HG03139 (cell line): ENCODE results near the gene COX6B2.

Source experiments
- ATAC-seq: cut with Tn5 transposase; IDR thresholded peaks from one replicate; pipeline ENCODE4 v1.9.1; 2021; ENCODE audit not compliant: unreplicated experiment

Gene COX6B2

DNA sequence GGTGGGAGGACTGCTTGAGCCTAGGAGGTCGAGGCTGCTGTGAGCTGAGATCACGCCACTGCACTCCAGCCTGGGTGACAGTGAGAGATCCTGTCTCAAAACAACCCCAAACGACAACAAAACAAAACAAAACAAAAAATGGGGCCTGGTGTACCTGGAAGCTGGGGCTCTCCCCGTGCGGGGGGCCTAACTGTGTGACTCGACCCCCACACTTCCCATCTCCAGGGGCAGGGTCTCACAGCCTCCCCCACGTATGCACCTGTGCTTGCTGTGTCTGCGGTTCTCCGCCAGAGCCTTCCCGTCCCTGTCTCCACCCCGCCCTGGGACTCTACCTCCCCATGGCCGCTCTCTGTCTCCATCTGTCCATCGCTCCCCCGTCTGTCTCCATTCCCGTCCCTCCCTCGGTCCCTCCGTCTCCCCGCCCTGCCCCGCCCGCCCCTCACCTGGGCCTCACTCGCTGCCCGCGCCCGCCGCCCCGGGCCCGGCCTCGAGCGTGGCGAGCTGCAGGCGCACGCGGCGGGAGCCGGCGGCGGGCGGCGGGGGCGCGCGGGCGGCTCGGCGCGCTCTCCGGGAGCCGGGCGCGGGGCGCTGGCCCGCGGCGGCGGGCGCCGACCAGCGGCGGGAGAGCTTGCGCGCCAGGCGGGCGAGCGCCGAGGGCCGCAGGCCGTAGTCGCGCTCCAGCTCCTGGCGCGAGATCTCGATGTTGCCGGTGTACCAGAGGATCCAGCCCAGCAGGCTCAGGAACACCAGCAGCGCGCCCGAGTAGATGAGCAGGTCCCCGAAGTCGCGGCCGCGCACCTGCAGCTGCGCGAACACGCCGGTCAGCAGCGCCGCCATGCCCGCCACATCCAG is 29.0 kb upstream of the COX6B2 start:
- no peak for ATAC-seq

DNA sequence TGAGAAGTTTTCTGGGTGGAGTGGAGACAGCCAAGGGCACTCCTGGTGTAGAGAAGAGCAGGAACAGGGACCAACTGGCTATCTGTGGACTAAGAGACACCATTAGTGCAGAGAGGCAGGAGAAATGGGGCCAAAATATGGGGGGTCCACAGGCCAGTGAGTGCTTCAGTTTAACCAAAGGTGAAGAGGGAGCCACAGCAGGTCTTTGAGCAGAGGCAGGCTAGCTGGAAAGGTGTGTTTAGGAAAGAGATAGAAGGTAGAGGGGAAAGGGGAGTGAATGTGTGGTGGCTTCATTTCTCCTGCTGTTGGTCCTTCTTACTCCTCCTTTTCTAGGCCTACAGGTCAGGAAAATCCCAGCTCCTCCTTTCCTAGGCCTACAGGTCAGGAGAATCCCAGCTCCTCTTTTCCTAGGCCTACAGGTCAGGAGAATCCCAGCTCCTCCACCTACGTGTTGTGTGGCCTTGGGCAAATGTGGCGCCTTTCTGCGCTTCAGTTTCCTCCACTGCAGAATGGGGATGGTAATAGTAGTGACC is 28.1 kb upstream of the COX6B2 start:
- no peak for ATAC-seq

DNA sequence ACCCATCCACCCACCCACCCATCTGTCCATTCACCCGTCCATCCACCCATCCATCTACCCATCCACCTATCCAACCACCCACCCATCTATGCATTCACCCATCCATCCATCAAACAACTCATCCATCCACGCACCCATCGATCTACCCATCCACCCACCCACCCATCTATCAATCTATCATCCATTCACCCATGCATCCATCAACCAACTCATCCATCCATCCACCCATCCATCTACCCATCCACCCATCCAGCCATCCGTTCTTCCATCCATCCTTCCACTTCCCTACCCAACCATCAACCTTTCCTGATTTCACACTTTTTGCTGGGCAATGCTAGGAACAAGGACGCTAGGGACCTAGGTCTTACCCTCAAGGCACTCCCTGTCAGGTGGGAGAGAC is 27.5 kb upstream of the COX6B2 start:
- no peak for ATAC-seq

DNA sequence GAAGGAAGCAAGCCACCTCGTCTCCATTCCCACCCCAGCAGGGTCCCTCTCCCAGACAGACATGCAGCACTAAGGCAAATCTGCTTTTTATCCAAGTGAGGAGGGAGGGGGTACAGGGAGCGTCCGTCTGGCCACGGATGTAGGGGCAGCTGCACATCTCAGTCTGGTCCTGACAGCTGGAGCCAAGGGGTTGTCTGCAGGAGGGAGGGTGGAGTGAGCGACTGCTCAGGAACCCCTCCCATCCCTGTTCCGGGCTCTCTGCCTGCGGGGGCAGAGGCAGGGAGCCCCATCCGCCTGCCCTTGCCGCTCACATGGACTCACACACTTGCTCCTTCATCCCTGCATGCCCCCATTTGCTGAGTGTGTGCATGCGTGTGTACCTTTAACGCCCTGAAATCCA is 24.7 kb upstream of the COX6B2 start:
- ATAC-seq: no peak

- ATAC-seq: no peak
Observed at GRCh38 chr19:55377356-55378131, 23.0 kb upstream of the COX6B2 start.

- ATAC-seq: no peak
Observed at GRCh38 chr19:55376241-55376933, 21.9 kb upstream of the COX6B2 start, which contains the start of gene TMEM190. Gene TMEM190 (plus strand): TSS chr19:55376826. CDS start chr19:55376854, 28 bp downstream.

DNA sequence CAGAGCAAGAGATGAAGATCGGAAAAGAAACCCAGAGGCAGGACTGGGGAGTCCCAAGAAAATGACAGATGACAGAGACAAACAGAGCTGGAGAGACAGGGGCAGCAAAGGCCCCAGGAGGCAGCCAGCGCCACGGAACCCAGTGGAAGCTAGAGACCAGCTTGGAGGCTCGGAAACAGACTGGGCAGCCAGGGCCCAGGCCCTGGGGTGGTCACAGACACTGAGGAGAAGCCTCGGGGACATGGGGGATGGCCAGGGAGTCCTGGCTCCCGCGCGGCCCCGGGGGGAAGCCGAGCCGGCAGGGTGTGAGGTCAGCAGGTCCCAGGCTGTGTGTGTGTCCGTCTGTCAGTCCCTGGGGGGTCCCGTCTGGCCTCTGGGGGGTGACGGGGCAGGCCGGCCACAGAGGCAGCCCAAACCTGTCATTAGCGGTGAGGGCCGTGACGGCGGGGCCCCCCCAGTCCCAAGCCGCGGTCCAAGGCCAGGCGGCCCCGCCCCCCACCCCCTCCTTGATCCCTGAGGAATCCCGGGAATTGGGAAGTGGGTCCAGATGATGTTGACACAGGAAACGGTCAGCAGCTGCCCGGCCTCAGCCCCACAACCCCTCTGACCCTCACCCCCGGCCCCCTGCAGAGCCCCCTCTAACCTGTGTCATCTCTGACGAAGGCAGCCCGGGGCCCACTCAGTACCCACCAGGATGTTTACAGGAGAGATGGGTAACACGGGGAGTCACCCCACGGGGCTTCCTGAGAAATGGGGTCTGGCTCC is 19.7 kb upstream of the COX6B2 start:
- ATAC-seq: no peak

- no peak for ATAC-seq
Observed at GRCh38 chr19:55373306-55373992, 18.9 kb upstream of the COX6B2 start.

GRCh38 chr19:55372316-55373081 is 18.0 kb upstream of the COX6B2 start:
- ATAC-seq: no peak

GRCh38 chr19:55370305-55370988 is 15.9 kb upstream of the COX6B2 start, which contains the start of gene IL11:
Gene IL11 (minus strand): TSS chr19:55370463. CDS start chr19:55370310, 153 bp downstream.
- no peak for ATAC-seq

GRCh38 chr19:55369653-55370304 is 15.3 kb upstream of the COX6B2 start:
- no peak for ATAC-seq

DNA sequence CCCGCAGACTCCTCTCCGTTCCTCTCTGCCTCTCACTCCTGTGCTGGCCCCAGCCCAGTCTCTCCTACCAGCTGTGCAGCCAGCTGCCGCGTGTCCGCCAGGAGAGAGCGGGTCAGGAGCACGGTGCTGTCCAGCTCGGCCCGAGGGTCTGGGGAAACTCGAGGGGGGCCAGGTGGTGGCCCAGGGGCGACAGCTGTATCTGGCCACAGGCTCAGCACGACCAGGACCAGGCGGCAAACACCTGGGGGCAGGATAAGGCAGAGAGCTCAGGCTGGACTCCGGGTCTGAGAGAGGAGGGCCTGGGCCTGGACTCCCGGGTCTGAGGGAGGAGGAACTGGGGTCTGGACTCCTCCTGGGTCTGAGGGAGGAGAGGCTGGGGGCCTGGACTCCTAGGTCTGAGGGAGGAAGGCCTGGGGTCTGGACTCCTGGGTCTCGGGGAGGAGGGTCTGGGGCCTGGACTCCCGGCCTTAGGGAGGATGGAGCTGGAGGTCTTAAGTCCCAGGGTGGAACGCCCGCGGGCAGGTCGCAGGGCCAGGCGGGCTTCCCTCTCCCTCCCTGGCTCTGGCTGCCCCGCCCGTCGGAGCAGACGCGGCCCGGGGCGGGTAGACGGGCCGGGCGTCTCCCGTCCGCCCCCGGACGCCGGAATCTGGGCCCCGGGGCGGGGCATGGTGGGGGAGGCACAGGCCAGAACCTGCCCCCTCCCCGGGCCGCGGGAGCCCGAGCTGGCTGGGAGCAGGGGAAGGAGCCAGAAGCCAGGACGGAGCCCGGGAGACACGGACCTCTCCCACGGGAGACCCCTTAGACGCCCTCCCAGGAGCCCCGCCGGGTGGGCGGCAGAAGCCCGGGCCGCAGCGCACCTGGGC is 14.4 kb upstream of the COX6B2 start:
- ATAC-seq: no peak

- ATAC-seq: no peak
Observed at GRCh38 chr19:55368106-55368505, 13.6 kb upstream of the COX6B2 start.

GRCh38 chr19:55366790-55367189 is 12.3 kb upstream of the COX6B2 start:
- ATAC-seq: no peak

GRCh38 chr19:55365964-55366363 is 11.4 kb upstream of the COX6B2 start:
- no peak for ATAC-seq

DNA sequence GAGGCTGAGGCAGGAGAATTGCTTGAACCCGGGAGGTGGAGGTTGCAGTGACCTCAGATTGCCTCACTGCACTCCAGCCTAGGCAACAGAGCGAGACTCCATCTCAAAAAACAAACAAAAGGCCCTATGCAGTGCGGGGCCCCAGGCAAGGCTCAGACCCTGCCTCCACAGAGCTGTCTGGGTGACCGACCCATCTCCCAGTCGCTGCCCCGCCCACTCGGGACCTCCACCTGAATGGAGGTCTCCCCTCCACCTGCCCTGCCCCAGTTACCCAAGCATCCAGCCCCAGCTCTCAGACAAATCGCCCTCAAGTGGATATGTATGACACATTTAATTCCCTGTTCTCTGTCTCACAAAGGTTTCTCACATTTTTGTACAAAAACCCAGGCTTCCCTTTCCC is 10.7 kb upstream of the COX6B2 start:
- no peak for ATAC-seq
